ENCODE data around the gene LMF2.
"Not testable (repeated sequence)": the region's sequence is repeated elsewhere in the genome, so short reads cannot be mapped to it uniquely, and the experiment has no call there.

Gene LMF2

GRCh38 chr22:50522806-50523438, 15.4 kb upstream of the LMF2 start:
- DNase-seq, result no peak

- DNase-seq, result no peak
Measured at GRCh38 chr22:50522208-50522805, 14.8 kb upstream of the LMF2 start.

- DNase-seq, result no peak
Measured at GRCh38 chr22:50521710-50522109, 14.2 kb upstream of the LMF2 start.

- DNase-seq, result no peak
Measured at GRCh38 chr22:50520826-50521453, 13.4 kb upstream of the LMF2 start.

- DNase-seq, result not testable (repeated sequence)
Measured at GRCh38 chr22:50520184-50520583, 12.7 kb upstream of the LMF2 start.

GRCh38 chr22:50519151-50519550, 11.6 kb upstream of the LMF2 start:
- no peak for DNase-seq

- DNase-seq, result no peak
Measured at GRCh38 chr22:50518606-50519005, 11.1 kb upstream of the LMF2 start.

- DNase-seq, result no peak
Measured at GRCh38 chr22:50517495-50518260, 10.2 kb upstream of the LMF2 start.

GRCh38 chr22:50516891-50517290, 9.4 kb upstream of the LMF2 start:
- no peak for DNase-seq

GRCh38 chr22:50516068-50516467, 8.6 kb upstream of the LMF2 start:
- DNase-seq, result no peak

GRCh38 chr22:50513175-50513574, 5.7 kb upstream of the LMF2 start:
- DNase-seq, result no peak

GRCh38 chr22:50508897-50509296, 1.4 kb upstream of the LMF2 start:
- DNase-seq, result no peak

GRCh38 chr22:50507991-50508884, 736 bp upstream of the LMF2 start, which contains the start of gene NCAPH2:
Gene NCAPH2 (plus strand): TSS chr22:50508224. CDS start chr22:50508338, 114 bp downstream.
- peak; percentile 97 for DNase-seq

- no peak for DNase-seq
Measured at GRCh38 chr22:50506611-50507420, 686 bp downstream of the LMF2 start.

GRCh38 chr22:50505776-50506610, 1.5 kb downstream of the LMF2 start:
- no peak for DNase-seq

- DNase-seq, result no peak
Measured at GRCh38 chr22:50505276-50505775, 2.2 kb downstream of the LMF2 start.

- no peak for DNase-seq
Measured at GRCh38 chr22:50504369-50505211, 2.9 kb downstream of the LMF2 start.

GRCh38 chr22:50503475-50504145, 3.9 kb downstream of the LMF2 start:
- no peak for DNase-seq
